Measurements from ENCODE around the gene SENP5.
A peak's percentile ranks its signal among the peaks of the same experiment; 100 is the strongest.

Gene SENP5

DNA sequence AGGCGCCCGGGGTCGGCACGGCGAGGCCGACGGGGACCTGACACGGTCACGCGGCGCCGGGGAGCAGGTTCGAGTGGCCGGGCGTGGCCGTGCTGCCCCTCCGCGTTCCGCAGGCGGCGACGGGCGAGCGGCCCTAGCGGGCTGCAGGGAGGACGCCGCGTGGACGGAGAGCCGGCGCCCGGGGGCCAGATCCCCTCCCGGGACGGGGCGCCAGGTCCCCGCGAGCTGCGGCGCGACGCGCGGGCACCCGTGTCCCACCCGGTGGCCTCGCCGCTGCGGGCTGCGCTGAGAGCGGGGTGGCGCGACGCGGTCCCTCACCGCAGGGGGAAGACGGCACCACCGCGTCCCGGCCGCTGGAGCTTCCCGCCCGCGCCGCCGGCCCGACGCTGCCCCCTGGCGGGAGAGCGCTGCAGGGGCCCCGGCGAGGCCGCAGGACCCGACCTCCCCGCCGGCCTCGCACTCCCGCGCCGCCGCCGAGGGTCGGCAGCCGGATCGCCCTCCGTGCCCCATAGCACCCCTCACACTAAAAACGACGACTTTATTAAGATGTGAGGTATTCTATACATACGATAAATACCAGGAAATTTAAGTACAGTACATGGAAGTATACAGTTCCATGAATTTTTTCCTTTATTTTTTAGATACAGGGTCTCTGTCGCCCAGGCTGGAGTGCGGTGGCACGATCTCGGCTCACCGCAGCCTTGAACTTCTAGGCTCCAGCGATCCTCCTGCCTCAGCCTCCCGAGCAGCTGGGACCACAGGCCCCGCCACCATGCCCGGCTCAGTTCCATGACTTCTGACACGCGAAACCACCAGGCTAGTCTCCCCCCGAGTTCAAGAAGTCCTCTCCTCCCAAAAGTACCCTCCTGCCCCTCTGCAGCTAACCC is 102.2 kb downstream of the SENP5 start:
- DNase-seq: peak; percentile 14

GRCh38 chr3:196970547-196971093 is 102.9 kb downstream of the SENP5 start:
- DNase-seq: no peak

DNA sequence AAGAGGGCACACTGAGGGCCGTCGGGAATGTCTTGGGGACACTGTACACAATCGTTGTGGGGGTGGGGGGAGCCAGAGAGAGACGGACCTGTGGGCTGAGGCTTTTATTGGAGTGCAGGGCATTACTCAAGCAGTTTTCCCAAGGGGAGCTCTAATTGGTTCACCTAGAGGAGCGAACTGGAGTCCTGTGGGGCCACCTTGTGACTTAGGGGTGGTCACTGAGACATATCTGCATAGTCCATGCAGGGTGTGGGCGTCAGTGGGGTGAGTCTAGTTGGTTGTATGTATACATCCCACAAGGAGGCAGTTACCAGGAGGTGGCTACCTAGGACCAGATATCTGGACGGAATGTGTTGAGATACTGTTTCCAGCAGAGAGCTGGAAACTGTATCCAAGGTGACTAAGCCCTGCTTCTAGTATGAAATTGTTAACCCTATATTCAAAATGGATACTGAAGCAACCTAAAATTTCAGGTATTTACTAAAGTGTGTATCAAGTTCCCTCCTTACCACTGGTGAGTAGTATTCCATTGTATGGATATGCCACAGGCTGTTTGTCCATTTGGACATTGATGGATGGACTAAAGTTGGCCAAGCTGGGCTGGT is 103.5 kb downstream of the SENP5 start:
- DNase-seq: no peak

DNA sequence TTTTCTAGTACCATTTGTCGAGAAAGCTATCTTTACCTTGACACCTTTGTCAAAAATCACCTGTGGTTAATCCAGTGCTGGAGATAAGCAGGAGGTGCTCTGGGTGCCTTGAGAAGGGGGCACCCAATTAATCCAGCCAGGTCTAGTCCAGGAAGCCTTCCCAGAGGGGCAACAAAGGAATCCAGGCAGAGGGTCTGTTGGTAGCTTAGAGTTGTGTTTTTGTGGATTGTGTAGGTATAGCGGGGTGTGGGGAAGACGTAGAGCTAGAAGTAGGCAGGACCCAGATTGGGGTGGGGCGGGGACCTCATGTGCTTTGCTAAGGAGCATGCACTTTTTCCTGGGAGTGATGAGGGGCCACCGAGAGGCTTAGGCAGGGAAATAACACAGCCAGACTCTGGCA is 106.9 kb downstream of the SENP5 start:
- no peak for DNase-seq

- no peak for DNase-seq
These were observed 107.6 kb downstream of the SENP5 start for GRCh38 chr3:196975349-196975748.

- DNase-seq: no peak
These were observed 109.2 kb downstream of the SENP5 start for GRCh38 chr3:196976941-196977340.

GRCh38 chr3:196979545-196979944 is 111.8 kb downstream of the SENP5 start:
- no peak for DNase-seq

DNA sequence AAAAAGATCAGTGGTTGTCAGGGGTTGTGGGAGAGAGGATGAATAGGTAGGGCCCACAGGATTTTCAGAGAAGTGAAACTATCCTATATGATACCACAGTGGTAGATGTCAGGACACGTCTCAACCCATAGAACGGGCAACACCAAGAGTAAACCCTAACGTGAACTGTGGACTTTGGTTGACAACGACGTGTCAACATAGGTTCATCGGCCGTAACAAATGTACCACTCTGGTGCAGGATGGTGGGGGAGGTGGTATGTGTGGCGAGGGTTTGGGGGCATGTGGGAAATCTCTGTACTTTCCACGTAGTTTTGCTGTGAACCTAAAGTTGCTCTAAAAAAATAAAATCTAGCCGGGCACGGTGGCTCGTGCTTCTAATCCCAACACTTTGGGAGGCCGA is 113.9 kb downstream of the SENP5 start:
- DNase-seq: no peak

- DNase-seq: no peak
These were observed 115.5 kb downstream of the SENP5 start for GRCh38 chr3:196983186-196983585.
